ENCODE data around the gene CNTNAP2.

Gene CNTNAP2

DNA sequence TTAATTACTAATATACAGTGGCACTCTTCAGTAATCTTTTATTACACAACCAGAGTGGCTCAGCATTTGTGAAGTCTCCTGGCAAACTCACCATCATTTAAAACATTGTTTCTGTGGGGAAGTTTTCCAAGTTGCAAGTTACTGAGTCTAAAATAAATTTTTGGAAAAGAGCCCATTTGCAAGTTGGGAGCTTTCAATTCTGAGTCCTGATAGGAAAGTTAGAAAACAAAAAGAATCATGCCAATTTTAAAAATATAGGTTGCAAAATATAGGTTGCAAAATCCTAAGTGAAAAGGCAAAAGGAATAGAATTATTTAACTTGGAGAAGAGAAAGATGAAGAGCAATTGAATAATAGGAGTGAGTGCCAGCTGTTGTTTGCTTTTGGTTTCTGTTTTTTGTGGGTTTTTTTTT, 2095.1 kb downstream of the CNTNAP2 start:
- Mint-ChIP-seq H3K4me1 (ENCODE audit: low read depth) (no peaks in the 10 kb centered on the region), H3K27me3 (ENCODE audit: low read depth) (peaks cover 5% of the 10 kb centered on the region), H3K36me3 (ENCODE audit: low read depth) (no peaks in the 10 kb centered on the region), H3K4me3 (no peak overlapping the region), H3K9me3 (peaks cover 1% of the 10 kb centered on the region), H3K27ac (no peak overlapping the region)

DNA sequence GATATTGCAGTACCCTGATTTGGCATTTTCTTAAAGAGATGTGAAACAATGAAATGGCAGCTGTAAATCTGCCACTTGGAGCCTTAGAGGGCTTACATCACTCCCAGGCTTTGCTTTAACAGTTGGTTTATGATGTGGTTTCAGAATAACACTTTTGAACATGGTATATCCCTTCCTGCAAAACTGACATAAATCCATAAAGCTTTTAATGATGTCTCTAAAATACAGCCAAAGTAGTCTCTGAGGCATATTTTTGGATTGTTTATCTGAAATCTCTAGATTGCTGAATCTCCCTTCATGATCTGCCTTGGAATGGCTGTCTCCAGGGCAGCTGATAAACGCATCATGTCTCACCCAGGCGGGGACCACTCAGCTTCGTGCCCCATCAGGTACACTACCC, 2096.1 kb downstream of the CNTNAP2 start:
- no peak overlapping the region for H3K4me3 Mint-ChIP-seq
- H3K4me1 Mint-ChIP-seq (ENCODE audit: low read depth): no peaks in the 10 kb centered on the region
- peaks cover 3% of the 10 kb centered on the region for H3K9me3 Mint-ChIP-seq
- no peaks in the 10 kb centered on the region for H3K27me3 Mint-ChIP-seq (ENCODE audit: low read depth)
- no peaks in the 10 kb centered on the region for H3K36me3 Mint-ChIP-seq (ENCODE audit: low read depth)
- H3K27ac Mint-ChIP-seq: no peak overlapping the region

DNA sequence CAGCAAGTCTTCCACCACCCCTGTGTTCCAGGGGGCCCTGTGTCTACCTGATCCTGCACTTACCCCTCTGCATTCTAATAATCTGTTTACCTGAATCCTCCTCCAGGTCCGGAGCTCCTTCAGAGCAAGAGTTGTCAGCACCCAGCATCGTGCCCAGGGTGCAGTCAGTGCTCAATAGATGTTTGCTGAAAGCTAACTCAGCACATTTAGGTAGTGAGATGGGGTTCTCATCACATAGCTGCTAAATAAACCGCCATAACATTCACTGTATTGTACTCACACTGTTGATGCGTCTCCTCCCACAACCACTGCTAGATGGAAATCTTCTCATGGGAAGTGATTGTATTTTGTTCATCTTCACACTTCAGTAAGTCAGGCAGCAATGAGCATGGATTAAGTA, 2097.5 kb downstream of the CNTNAP2 start:
- Mint-ChIP-seq H3K4me3 (no peak overlapping the region), H3K36me3 (ENCODE audit: low read depth) (no peaks in the 10 kb centered on the region), H3K4me1 (ENCODE audit: low read depth) (no peaks in the 10 kb centered on the region), H3K27me3 (ENCODE audit: low read depth) (no peaks in the 10 kb centered on the region), H3K9me3 (peaks cover 3% of the 10 kb centered on the region), H3K27ac (no peak overlapping the region)

DNA sequence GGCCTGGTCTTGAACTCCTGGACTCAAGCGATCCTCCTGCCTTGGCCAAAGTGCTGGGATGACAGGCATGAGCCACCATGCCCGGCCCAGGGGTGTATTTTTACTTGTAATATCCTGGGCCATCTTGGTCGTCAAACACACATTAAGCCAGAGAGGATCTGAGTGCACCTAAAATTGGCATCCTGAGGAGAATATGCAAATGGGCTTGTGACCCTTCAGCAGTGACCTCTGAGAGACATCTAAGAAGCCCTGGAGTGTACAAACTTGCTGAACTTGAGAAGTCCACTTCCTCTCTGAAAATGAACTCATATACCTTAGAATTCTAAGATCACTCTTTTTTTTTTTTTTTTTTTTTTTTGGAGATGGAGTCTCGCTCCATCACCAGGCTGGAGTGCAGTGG, 2102.0 kb downstream of the CNTNAP2 start:
- Mint-ChIP-seq H3K4me3 (no peak overlapping the region), H3K9me3 (peaks cover 3% of the 10 kb centered on the region), H3K27me3 (ENCODE audit: low read depth) (no peaks in the 10 kb centered on the region), H3K27ac (no peak overlapping the region), H3K4me1 (ENCODE audit: low read depth) (no peaks in the 10 kb centered on the region), H3K36me3 (ENCODE audit: low read depth) (no peaks in the 10 kb centered on the region)

DNA sequence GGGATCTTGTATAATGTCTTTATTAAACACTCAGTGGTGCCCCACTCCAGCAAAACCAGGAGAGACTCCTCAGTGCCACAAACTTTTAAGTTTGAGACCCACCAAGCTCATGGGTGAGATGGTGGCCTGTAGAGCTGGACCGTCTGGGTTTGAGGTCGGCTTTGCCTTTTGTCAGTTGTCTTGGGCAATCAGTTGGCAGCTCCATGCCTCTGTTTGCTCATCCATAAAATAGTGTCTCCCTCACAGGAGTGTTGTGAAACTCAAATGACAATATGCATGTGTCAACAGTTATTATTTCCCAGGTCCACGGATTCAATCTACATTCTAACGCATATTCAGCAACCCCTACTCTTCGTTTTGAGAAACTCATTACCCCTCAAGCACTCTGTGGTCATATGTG, 2106.1 kb downstream of the CNTNAP2 start:
- Mint-ChIP-seq H3K9me3 (peaks cover 15% of the 10 kb centered on the region), H3K27ac (no peak overlapping the region), H3K36me3 (ENCODE audit: low read depth) (no peaks in the 10 kb centered on the region), H3K4me1 (ENCODE audit: low read depth) (no peaks in the 10 kb centered on the region), H3K27me3 (ENCODE audit: low read depth) (no peaks in the 10 kb centered on the region), H3K4me3 (no peak overlapping the region)

DNA sequence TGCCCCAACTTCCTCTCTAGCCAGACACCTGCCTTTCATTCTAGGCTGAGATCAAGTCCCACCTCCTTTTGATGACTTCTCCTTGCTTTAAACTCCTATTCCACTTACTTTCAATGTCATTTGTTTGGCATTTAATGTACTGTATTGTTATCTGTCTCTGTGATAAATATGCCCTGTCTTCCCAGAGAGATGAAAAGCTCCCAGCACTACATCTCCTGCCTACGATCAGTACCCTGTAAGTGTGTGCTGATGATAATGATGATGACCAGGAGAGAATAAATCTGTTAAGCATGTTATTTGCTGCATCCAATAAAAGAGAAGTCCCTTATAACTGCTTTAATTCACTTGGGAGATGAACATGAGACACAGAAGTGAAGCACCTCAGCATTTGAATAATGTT, 2106.6 kb downstream of the CNTNAP2 start:
- no peak overlapping the region for H3K4me3 Mint-ChIP-seq
- H3K4me1 Mint-ChIP-seq (ENCODE audit: low read depth): no peaks in the 10 kb centered on the region
- no peaks in the 10 kb centered on the region for H3K36me3 Mint-ChIP-seq (ENCODE audit: low read depth)
- peaks cover 15% of the 10 kb centered on the region for H3K9me3 Mint-ChIP-seq
- H3K27ac Mint-ChIP-seq: no peak overlapping the region
- no peaks in the 10 kb centered on the region for H3K27me3 Mint-ChIP-seq (ENCODE audit: low read depth)

DNA sequence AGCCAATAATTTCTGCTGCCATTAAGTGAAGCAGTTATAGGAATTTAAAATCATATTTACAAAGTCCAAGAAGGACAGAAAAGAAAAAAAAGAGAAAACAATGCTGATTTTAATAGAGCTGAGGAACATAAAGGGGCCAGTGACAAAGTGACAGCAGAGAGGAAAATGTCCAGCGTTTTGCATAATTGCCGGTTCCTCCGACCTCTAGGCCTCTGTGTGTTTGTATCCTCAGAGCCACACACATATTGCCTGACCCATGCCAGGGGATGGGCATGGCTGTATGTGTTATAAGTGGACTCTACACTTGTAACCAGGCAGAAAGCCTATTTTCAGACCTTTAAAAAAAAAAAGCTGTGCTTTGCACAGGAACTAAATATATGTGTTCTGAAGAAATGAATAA, 2107.1 kb downstream of the CNTNAP2 start:
- Mint-ChIP-seq H3K4me1 (ENCODE audit: low read depth) (no peaks in the 10 kb centered on the region), H3K27ac (no peak overlapping the region), H3K4me3 (no peak overlapping the region)

DNA sequence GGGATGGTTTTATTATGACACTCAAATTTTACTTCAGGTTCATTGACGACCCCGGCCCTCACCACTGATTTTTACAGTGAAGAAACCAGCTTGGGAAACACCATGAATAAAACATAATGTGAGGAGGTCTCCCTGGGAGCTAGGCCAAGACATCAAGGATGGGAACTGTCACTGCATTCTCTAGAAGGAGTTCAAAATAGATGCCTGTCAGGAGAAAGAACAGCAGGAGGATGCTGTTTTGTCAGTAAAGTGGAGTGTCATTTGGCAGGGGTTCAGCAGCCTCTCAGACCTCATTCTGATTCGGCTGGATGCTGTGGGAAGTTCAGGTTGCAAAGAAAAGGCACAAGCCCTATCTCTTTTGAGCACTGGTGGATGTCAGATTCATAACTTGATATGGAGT, 2113.7 kb downstream of the CNTNAP2 start:
- H3K27me3 Mint-ChIP-seq (ENCODE audit: low read depth): no peaks in the 10 kb centered on the region
- no peak overlapping the region for H3K27ac Mint-ChIP-seq
- H3K9me3 Mint-ChIP-seq: peaks cover under 1% of the 10 kb centered on the region
- no peaks in the 10 kb centered on the region for H3K4me1 Mint-ChIP-seq (ENCODE audit: low read depth)
- no peak overlapping the region for H3K4me3 Mint-ChIP-seq
- H3K36me3 Mint-ChIP-seq (ENCODE audit: low read depth): no peaks in the 10 kb centered on the region

More for the DNA sequence above, 2107.1 kb downstream of the CNTNAP2 start:
- Mint-ChIP-seq H3K36me3 (ENCODE audit: low read depth) (no peaks in the 10 kb centered on the region), H3K9me3 (peaks cover 15% of the 10 kb centered on the region), H3K27me3 (ENCODE audit: low read depth) (no peaks in the 10 kb centered on the region)

DNA sequence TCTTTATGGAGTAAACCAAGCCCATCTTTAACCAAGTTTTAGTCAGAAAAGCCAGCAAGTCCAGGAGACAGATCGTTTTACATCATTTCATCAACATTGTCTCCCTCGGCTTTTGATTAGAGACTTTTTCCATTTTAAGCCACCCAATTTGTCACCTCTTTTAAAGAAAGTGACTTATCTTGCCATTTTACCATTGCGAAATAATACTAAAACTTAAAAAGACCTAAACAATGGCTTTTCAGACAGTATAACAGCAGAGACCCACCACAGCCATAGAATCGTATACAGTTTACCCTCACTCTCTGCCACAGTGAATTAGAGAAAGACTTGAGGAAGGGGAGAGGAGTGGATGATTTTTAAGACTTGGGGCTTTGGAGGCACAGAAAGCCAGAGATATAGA, 2114.3 kb downstream of the CNTNAP2 start:
- no peaks in the 10 kb centered on the region for H3K4me1 Mint-ChIP-seq (ENCODE audit: low read depth)
- no peaks in the 10 kb centered on the region for H3K27me3 Mint-ChIP-seq (ENCODE audit: low read depth)
- no peaks in the 10 kb centered on the region for H3K36me3 Mint-ChIP-seq (ENCODE audit: low read depth)
- no peak overlapping the region for H3K4me3 Mint-ChIP-seq
- no peak overlapping the region for H3K27ac Mint-ChIP-seq
- no peaks in the 10 kb centered on the region for H3K9me3 Mint-ChIP-seq

DNA sequence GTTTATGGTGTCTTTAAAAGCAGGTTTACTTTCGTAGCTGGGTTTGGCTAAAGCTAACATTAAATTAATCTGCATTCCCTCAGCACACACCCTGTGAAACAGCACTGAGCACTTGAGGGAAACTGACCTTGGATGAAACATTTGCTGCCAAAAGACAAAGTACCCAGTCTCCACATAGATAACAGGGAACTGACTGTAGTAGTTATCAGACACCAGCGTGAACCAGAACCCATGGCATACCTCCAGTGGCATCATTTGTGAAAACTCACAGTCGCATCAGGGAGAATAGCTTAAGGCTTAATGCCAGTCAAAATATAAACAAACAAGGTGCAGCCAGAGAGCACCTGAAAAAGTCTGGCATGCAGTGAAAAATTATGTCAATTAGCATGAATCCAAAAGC, 2116.2 kb downstream of the CNTNAP2 start:
- Mint-ChIP-seq H3K36me3 (ENCODE audit: low read depth) (no peaks in the 10 kb centered on the region), H3K9me3 (no peaks in the 10 kb centered on the region), H3K27ac (no peak overlapping the region), H3K4me1 (ENCODE audit: low read depth) (no peaks in the 10 kb centered on the region), H3K4me3 (no peak overlapping the region), H3K27me3 (ENCODE audit: low read depth) (no peaks in the 10 kb centered on the region)

DNA sequence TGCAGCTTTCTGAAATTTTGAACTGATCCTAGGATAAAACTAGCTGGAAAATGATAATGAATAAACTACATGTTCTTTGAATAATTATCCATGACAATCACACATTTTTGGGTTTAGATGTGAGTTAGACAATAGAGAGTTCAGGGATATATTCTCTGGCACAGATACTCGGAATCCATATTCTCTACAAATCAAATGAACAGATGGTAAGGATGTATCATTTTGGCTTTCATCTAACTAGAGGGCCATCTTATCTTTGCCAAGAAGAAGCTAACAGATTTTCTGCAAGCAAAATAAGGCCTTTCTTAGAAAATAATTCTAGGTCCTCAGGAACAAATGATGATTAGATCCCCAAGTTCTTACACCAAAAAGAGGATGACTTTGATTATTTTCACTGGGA, 2118.1 kb downstream of the CNTNAP2 start:
- Mint-ChIP-seq H3K27me3 (ENCODE audit: low read depth) (no peaks in the 10 kb centered on the region), H3K4me1 (ENCODE audit: low read depth) (no peaks in the 10 kb centered on the region), H3K9me3 (no peaks in the 10 kb centered on the region), H3K27ac (no peak overlapping the region), H3K36me3 (ENCODE audit: low read depth) (no peaks in the 10 kb centered on the region), H3K4me3 (no peak overlapping the region)

DNA sequence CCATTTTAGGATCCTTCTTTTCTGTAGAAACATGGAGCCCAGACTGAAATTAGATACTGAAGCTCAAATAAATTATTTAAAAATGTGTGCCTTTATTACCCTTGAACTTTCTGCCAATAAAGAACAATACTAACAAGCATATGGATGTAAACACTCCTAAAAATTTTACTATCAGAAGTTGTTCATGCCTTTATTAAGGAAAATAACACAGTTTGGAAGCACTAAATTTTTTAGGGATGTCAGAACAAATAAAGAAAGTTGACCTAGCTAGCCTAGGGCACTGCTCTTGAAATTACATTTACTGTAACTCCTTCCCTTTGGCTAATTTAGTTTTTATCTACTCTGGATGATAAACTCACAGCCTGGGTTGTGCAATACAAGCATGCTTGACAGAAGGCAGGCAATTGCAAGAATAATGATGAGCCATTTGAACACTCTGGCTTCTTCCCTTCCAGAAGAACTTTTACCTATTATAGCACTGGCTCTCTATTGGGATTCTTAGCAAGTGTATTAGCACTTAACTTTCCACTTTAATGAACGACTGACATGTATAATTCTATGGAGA, 2122.2 kb downstream of the CNTNAP2 start:
- no peaks in the 10 kb centered on the region for H3K36me3 Mint-ChIP-seq (ENCODE audit: low read depth)
- no peak overlapping the region for H3K27ac Mint-ChIP-seq
- H3K27me3 Mint-ChIP-seq (ENCODE audit: low read depth): peaks cover 22% of the 10 kb centered on the region
- H3K4me3 Mint-ChIP-seq: no peak overlapping the region
- H3K9me3 Mint-ChIP-seq: no peaks in the 10 kb centered on the region
- peaks cover 3% of the 10 kb centered on the region for H3K4me1 Mint-ChIP-seq (ENCODE audit: low read depth)

DNA sequence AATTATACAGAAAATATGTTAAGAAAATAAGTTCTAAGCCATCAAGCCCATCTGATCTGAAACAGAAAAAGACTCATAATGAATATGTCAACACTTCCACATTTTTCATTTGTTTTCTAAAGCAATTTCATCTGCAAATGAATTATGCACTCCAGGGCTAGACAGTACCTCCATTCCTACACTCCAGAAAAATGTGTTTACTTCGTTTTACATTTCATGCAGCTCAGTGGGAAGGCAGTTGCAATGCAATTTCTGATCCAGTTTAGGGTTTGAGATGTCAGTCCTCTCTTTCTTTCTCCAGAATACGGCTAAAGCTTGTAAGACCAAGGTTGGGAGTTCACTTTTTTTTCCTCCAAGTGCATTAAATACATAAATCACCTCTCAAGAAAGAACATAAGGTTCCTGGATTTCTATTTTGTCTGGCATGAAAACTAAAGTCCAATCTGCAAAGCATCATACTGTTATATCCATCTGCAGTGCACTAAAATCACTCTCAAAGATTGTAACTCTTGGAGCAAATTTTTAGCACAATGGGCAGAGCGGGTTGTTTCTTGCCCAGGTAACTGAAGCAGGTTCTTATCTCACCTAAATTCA, 2125.2 kb downstream of the CNTNAP2 start:
- peaks cover 3% of the 10 kb centered on the region for H3K4me1 Mint-ChIP-seq (ENCODE audit: low read depth)
- H3K4me3 Mint-ChIP-seq: no peak overlapping the region
- H3K9me3 Mint-ChIP-seq: no peaks in the 10 kb centered on the region
- no peak overlapping the region for H3K27ac Mint-ChIP-seq
- peaks cover 22% of the 10 kb centered on the region for H3K27me3 Mint-ChIP-seq (ENCODE audit: low read depth)
- H3K36me3 Mint-ChIP-seq (ENCODE audit: low read depth): no peaks in the 10 kb centered on the region

DNA sequence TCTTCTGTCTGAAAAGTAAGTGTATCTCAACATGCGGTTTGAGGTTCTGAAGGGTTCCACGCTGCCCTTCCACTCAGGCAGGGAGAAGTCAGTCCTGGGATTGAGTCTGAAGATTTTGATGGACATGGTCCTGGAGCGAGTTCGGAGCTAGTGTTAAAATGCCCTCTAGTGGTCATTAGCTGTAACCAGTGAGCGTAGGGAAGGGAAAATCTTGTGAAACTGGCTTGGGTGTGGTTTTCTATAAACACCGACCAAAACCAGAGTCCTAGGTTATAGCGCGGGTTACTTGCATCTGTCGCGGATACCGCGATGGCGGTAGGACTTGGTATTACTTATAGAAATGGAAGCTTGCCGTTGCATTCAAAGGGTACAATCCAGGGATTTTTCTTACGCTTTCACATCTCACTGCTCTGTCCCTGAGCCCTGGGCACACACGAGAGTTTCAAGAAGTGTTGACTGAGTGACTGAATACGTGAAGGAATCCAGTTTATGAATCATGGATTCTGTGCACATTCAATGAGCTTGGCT, 2125.8 kb downstream of the CNTNAP2 start:
- Mint-ChIP-seq H3K27ac (no peak overlapping the region), H3K4me1 (ENCODE audit: low read depth) (peaks cover 3% of the 10 kb centered on the region), H3K36me3 (ENCODE audit: low read depth) (no peaks in the 10 kb centered on the region), H3K4me3 (no peak overlapping the region), H3K27me3 (ENCODE audit: low read depth) (peaks cover 22% of the 10 kb centered on the region), H3K9me3 (no peaks in the 10 kb centered on the region)

DNA sequence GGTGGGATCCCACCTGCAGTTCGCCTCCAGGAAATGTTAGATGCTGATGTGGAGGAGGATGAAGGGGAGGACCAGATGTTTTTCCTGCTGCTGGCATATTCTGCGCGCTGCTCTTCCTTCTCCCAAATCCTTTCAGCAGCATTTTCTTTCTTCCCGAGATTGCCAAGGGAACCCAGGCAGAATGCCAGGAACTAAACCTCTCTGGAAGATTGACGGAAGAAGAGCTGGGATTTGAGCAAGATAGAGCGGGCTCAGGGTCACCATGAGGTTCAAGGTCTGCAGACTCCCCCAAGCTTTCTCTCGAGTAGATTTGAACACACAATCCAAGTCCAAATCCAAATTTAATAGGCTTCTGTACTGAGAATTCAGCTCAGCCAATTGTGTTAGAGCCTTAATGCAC, 2128.8 kb downstream of the CNTNAP2 start:
- Mint-ChIP-seq H3K36me3 (ENCODE audit: low read depth) (no peaks in the 10 kb centered on the region), H3K27me3 (ENCODE audit: low read depth) (peaks cover 22% of the 10 kb centered on the region), H3K27ac (no peak overlapping the region), H3K4me1 (ENCODE audit: low read depth) (peaks cover 3% of the 10 kb centered on the region), H3K4me3 (no peak overlapping the region), H3K9me3 (no peaks in the 10 kb centered on the region)

All from T-helper 1 cell treated with Interleukin-12 subunit alpha and Interleukin-12 subunit beta and Interleukin-4 antibody, amounts not matched to agents 30 μg/mL and 1 μg/mL, for 36 hours (primary cell).